WI38 (cell line): ENCODE data around the gene RTL10.

ENCODE experiments used
- H3K4me3 ChIP-seq: 2 replicates; pipeline ENCODE4 v1.5.1; 2011; ENCODE audit warnings: low read depth, mild to moderate bottlenecking, control low read depth, low read length
- TF ChIP-seq, protein P1 (sequence below): IDR thresholded peaks from 2 replicates; pipeline ENCODE4 v1.5.1; 2012; ENCODE audit warnings: low read depth, mild to moderate bottlenecking, control low read depth, low read length

Gene RTL10

DNA sequence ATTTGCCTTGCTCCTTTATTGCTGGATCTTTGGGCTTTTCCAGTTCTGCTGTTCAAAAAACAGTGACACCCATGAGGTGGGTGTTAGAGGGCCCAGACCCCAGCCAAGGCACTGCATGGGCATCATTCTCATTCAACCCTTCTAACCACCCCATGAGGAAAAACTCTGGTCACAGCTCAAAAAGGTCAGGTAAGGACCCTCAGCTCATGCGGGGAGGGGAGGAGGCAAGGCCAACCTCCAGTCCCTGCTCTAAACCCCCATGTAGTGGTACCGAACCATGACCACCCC lies 7.4 kb downstream of the RTL10 start:
- no peak overlapping the region for H3K4me3 ChIP-seq
- TF ChIP-seq, protein P1, sequence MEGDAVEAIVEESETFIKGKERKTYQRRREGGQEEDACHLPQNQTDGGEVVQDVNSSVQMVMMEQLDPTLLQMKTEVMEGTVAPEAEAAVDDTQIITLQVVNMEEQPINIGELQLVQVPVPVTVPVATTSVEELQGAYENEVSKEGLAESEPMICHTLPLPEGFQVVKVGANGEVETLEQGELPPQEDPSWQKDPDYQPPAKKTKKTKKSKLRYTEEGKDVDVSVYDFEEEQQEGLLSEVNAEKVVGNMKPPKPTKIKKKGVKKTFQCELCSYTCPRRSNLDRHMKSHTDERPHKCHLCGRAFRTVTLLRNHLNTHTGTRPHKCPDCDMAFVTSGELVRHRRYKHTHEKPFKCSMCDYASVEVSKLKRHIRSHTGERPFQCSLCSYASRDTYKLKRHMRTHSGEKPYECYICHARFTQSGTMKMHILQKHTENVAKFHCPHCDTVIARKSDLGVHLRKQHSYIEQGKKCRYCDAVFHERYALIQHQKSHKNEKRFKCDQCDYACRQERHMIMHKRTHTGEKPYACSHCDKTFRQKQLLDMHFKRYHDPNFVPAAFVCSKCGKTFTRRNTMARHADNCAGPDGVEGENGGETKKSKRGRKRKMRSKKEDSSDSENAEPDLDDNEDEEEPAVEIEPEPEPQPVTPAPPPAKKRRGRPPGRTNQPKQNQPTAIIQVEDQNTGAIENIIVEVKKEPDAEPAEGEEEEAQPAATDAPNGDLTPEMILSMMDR: no peak

DNA sequence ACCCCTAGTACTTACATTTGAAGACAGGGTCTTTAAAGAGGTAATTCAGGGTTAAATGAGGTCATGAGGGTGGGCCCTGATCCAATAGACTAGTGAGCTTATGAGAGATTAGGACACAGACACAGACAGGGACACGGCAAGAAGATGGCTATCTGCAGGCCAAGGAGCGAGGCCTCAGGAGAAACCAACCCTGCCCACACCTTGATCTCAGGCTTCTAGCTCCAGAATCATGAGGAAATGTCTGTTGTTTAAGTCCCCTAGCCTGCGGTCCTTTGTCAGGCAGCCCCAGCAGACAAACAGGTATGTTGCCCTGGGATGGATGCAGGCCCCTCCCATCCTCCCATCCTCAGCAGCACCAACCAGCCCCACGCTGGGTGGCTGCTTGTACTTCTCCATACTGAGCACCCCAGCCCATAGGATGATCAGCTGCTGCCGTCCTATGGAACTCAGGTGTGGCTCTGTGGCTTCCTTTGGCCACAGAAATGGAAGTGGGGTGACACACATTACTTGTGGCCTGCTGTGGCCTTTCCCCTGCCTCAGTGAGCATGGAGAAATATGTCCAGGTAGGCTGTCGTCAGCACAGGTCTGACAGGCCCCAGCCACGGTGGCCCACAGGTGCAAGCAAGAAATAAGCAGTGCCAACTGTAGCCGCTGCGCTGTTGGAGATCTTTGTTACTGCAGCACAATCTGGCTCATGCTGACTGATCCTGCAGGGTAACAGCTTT lies 7.9 kb downstream of the RTL10 start:
- TF ChIP-seq, protein P1: no peak
- no peak overlapping the region for H3K4me3 ChIP-seq

DNA sequence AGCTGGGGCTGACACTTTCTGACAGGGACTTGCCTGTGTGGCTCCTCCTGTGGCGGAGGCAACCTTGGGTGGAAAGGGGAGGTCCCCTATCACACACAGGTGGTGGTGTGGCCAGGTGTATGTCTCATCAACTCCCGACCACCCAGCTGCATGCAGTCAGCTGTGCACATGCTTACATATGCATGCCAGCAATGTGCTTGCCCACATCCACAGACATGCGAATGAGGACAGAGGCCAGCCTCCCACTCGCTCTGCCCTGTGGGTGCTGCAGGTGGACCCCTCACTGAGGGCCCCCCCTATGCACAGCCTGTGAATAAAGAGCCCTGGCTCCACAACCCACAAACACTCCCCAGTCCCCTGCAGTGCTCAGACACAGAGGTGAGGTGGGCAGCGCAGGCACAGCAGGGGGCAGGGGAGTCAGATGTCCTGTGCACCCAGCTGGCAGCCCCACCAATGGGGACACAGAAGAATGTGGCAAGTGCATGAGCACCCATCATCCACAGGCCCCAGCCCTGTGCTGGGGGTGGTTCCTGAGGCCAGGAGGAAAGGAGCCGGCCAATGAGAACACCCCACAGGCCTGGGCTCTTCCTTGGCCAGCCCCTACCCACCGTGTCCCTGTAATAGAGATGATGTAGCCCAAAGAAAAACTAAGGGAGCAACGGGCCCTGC lies 9.5 kb downstream of the RTL10 start:
- TF ChIP-seq, protein P1: no peak
- no peak overlapping the region for H3K4me3 ChIP-seq

DNA sequence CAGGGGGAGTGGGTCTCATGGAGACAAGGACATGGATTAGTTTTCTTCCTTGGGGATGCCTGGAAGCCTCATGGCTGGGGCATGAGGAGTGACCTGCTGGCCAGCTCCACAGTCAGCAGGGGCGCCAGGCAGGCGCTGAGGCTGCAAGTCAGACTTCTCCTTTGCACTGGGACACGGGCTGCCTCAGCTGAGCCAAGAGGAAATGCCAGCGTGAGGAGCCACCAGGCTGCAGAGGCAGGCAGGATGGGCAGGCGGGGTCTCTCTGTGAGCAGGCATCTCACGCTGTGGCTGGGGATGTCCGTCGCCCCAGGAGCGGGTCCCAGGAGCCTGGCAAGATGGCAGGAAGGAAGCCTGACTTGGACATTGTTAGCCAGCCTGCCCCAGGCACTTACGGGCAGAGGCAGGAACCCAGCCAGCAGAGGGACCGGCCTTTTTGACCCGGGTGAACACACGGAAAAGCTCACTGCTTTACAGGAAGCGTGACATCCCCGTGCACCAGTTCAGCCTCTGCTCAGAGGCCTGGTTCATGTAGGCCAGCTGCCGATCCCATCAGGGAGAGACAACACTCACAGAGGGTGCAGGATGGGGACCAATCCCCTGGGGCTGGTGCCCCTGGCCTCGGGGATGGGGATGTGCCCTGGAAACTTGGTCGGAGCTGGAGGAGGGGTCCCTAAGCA lies 10.2 kb downstream of the RTL10 start:
- H3K4me3 ChIP-seq: no peak overlapping the region
- TF ChIP-seq, protein P1: no peak

DNA sequence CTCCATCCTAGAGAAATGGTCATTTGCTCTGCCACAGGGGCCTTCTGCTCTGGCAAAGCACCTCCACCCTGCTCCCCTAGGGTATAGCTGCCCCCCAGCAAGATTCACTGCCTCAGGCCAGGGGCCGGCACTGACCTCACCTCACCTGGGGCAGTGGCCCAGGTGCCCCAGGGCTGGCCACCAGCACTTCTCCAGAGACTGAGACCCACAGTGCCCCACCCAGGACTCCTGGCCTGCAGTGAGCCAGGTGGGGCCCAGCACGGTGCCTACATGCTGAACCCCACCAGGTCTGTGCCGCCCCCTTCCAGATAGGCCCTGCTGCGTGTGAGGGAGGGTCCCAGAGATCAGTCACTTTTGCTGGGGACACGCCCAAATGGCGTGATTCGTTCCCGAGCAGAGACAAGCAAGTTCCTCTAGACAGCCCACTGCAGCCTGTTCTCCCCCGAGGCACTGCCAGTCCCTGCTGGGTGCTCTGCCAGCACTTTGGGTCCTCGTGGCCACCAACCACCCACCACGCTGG lies 10.8 kb downstream of the RTL10 start:
- H3K4me3 ChIP-seq: no peak overlapping the region
- TF ChIP-seq, protein P1: no peak

DNA sequence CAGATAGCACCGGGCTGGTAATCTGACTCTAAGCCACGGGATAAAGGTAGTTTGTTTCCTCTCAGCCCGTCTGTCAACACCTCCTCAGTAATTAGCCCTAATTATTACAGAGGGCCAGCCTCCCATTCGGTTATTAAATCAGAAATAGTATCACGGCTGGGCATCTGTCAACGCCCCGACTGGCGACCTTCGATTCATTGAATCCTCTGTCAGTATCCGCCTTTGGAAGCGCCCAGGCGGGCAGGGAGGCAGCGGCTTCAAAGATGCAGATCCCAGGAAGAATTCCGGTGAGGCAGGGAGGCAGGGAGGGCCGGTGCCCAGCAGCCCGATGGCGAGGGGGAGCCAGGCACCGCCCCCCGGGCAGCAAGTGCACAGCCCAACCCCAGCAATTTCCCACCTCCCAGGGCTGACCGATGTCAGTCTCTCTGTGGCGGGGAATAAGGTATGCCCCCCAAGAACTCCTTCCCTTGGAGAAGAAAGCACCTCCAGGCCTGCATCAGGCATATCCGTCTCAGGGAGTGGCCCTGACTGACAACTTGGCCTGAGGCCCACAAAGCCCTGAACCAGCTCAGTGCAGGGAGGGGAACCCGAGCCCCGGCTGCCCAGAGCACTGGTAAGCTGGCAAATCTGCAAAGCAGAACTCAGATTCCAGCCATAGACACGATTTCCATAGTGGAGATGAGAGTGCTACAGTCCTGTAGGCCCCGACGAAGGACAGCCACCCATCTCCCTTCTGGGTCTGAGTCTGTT lies 11.4 kb downstream of the RTL10 start:
- TF ChIP-seq, protein P1: no peak
- no peak overlapping the region for H3K4me3 ChIP-seq
